H9 (cell line): ENCODE results near the gene TENM4. TPM values are rescaled to one million over a fixed set of nuclear protein-coding genes. Genes with fewer than 3 reads are reported as not detected.
A peak's percentile ranks its signal among the peaks of the same experiment; 100 is the strongest.

Experiments used
- DNase-seq: peaks from one replicate; pipeline ENCODE4 v3.0.0-alpha.2; 2017
- H2AFZ ChIP-seq: one replicate; pipeline ENCODE4 v1.6.1; 2013; ENCODE audit warnings: mild to moderate bottlenecking, low read length, control low read depth, moderate library complexity
- H2AK5ac ChIP-seq: 2 replicates; pipeline ENCODE4 v1.6.1; 2013; ENCODE audit warnings: low read length, control low read depth, mixed read lengths; ENCODE audit not compliant: insufficient read length
- H2BK120ac ChIP-seq: one replicate; pipeline ENCODE4 v1.6.1; 2013; ENCODE audit warnings: low read depth, mild to moderate bottlenecking, low read length, control low read depth, inconsistent platforms; ENCODE audit not compliant: poor library complexity, severe bottlenecking
- H2BK12ac ChIP-seq: 2 replicates; pipeline ENCODE4 v1.6.1; 2013; ENCODE audit warnings: low read length, control low read depth, mixed read lengths, low read depth; ENCODE audit not compliant: insufficient read length
- H2BK15ac ChIP-seq: 2 replicates; pipeline ENCODE4 v1.6.1; 2013; ENCODE audit warnings: low read depth, low read length, control low read depth
- H2BK20ac ChIP-seq: one replicate; pipeline ENCODE4 v1.6.1; 2013; ENCODE audit warnings: low read depth, mild to moderate bottlenecking, low read length, control low read depth, inconsistent platforms; ENCODE audit not compliant: poor library complexity, severe bottlenecking
- H2BK5ac ChIP-seq: 2 replicates; pipeline ENCODE4 v1.6.1; 2013; ENCODE audit warnings: low read length, control low read depth, mixed read lengths; ENCODE audit not compliant: insufficient read length
- H3K14ac ChIP-seq: 2 replicates; pipeline ENCODE4 v1.6.1; 2013; ENCODE audit warnings: low read length, control low read depth; ENCODE audit not compliant: insufficient read depth
- H3K18ac ChIP-seq: 2 replicates; pipeline ENCODE4 v1.6.1; 2013; ENCODE audit warnings: low read depth, mild to moderate bottlenecking, mixed read lengths, low read length, control low read depth; ENCODE audit not compliant: insufficient read length
- H3K23ac ChIP-seq: 2 replicates; pipeline ENCODE4 v1.6.1; 2013; ENCODE audit warnings: low read length, control low read depth, mixed read lengths, low read depth; ENCODE audit not compliant: insufficient read length
- H3K23me2 ChIP-seq: 2 replicates; pipeline ENCODE4 v1.6.1; 2013; ENCODE audit warnings: low read depth, mild to moderate bottlenecking, mixed read lengths, low read length, control low read depth; ENCODE audit not compliant: insufficient read length, poor library complexity, severe bottlenecking
- H3K27ac ChIP-seq: 2 replicates; pipeline ENCODE4 v1.5.1; 2013; ENCODE audit warnings: low read length, control low read depth, mixed read lengths, low read depth; ENCODE audit not compliant: insufficient read length
- H3K27me3 ChIP-seq: 2 replicates; pipeline ENCODE4 v1.6.1; 2013; ENCODE audit warnings: low read length, control low read depth, inconsistent platforms; ENCODE audit not compliant: insufficient read depth
- H3K4ac ChIP-seq: 2 replicates; pipeline ENCODE4 v1.6.1; 2013; ENCODE audit warnings: low read depth, mild to moderate bottlenecking, control low read depth, inconsistent platforms, low read length, moderate library complexity
- H3K4me1 ChIP-seq: 2 replicates; pipeline ENCODE4 v1.6.1; 2013; ENCODE audit warnings: low read length, control low read depth, inconsistent platforms; ENCODE audit not compliant: insufficient read depth
- H3K4me2 ChIP-seq: 2 replicates; pipeline ENCODE4 v1.6.1; 2013; ENCODE audit warnings: low read length, control low read depth, mixed read lengths; ENCODE audit not compliant: insufficient read length, insufficient read depth
- H3K56ac ChIP-seq: 2 replicates; pipeline ENCODE4 v1.6.1; 2013; ENCODE audit warnings: low read depth, mild to moderate bottlenecking, mixed read lengths, low read length, control low read depth; ENCODE audit not compliant: insufficient read length
- H3K79me1 ChIP-seq: 2 replicates; pipeline ENCODE4 v1.6.1; 2013; ENCODE audit warnings: low read depth, mild to moderate bottlenecking, moderate library complexity, low read length, control low read depth, inconsistent platforms; ENCODE audit not compliant: insufficient read depth, poor library complexity, severe bottlenecking
- H3K79me2 ChIP-seq: 2 replicates; pipeline ENCODE4 v1.6.1; 2013; ENCODE audit warnings: low read length, control low read depth, inconsistent platforms; ENCODE audit not compliant: insufficient read depth
- H3K9ac ChIP-seq: 2 replicates; pipeline ENCODE4 v1.6.1; 2013; ENCODE audit warnings: low read length, control low read depth, mixed read lengths; ENCODE audit not compliant: insufficient read length; ENCODE audit errors: extremely low read depth
- H3K9me3 ChIP-seq: one replicate; pipeline ENCODE4 v1.6.1; 2013; ENCODE audit warnings: low read depth, low read length, inconsistent platforms; ENCODE audit not compliant: control insufficient read depth
- H3T11ph ChIP-seq: one replicate; pipeline ENCODE4 v1.6.1; 2013; ENCODE audit warnings: mild to moderate bottlenecking, low read length, control low read depth, inconsistent platforms
- H4K20me1 ChIP-seq: one replicate; pipeline ENCODE4 v1.6.1; 2013; ENCODE audit not compliant: control insufficient read depth, insufficient read length, insufficient read depth
- H4K5ac ChIP-seq: 2 replicates; pipeline ENCODE4 v1.6.1; 2013; ENCODE audit warnings: low read depth, mild to moderate bottlenecking, mixed read lengths, low read length, control low read depth; ENCODE audit not compliant: insufficient read length
- H4K8ac ChIP-seq: replicated peaks from 2 replicates; pipeline ENCODE4 v1.6.1; 2013; ENCODE audit warnings: low read length, control low read depth, mixed read lengths, low read depth; ENCODE audit not compliant: insufficient read length
- H4K91ac ChIP-seq: 2 replicates; pipeline ENCODE4 v1.6.1; 2013; ENCODE audit warnings: low read depth, mild to moderate bottlenecking, moderate library complexity, mixed read lengths, low read length, control low read depth; ENCODE audit not compliant: insufficient read length
- H3K27ac Mint-ChIP-seq, 3 experiments: 2 replicates in 2 of 3; 3 replicates in 1 of 3; pipeline ENCODE4 v1.8.0; 2020 to 2021; ENCODE audit warnings: mixed read lengths in 3 of 3, mild to moderate bottlenecking in 1 of 3, moderate library complexity in 1 of 3
- H3K27me3 Mint-ChIP-seq: 2 replicates; pipeline ENCODE4 v1.8.0; 2021; ENCODE audit warnings: low read depth, mild to moderate bottlenecking, moderate library complexity, mixed read lengths
- H3K36me3 Mint-ChIP-seq, 3 experiments: 2 replicates in 2 of 3; 3 replicates in 1 of 3; pipeline ENCODE4 v1.8.0; 2020 to 2021; ENCODE audit warnings: low read depth in 3 of 3, mixed read lengths in 3 of 3; ENCODE audit not compliant: insufficient read depth in 1 of 3
- H3K4me1 Mint-ChIP-seq, 2 experiments: 2 replicates each; pipeline ENCODE4 v1.8.0; 2020; ENCODE audit warnings: mixed read lengths in 2 of 2
- H3K4me3 Mint-ChIP-seq, 2 experiments: 2 replicates in 1 of 2; 3 replicates in 1 of 2; pipeline ENCODE4 v1.8.0; 2020 to 2021; ENCODE audit warnings: mild to moderate bottlenecking in 2 of 2, mixed read lengths in 2 of 2, moderate library complexity in 1 of 2
- H3K9me3 Mint-ChIP-seq, 2 experiments: 2 replicates in 1 of 2; 3 replicates in 1 of 2; pipeline ENCODE4 v1.8.0; 2020; ENCODE audit warnings: mild to moderate bottlenecking in 2 of 2, mixed read lengths in 2 of 2, moderate library complexity in 1 of 2
- WGBS: extraction: QIAGEN DNeasy Blood & Tissue Kit; methylation state at CpG from one replicate; pipeline ENCODE4 v1.1.7; 2013; ENCODE audit warnings: missing lambda C conversion rate, low lambda C conversion rate, mixed read lengths; ENCODE audit not compliant: insufficient read length; ENCODE audit errors: extremely low coverage; 5-methylcytosine and 5-hydroxymethylcytosine counted together
- total RNA-seq: library from RNA; stranded (reverse); gene quantifications from 2 replicates; pipeline ENCODE4 v1.2.1, GENCODE V29; 2021
- TF ChIP-seq, protein P1 (sequence below): fragments of 200-600 bp; sonication (generic); conservative IDR thresholded peaks from 3 replicates; pipeline ENCODE4 v1.8.0; 2021; ENCODE audit warnings: antibody characterized with exemption, mild to moderate bottlenecking

Gene TENM4
- total RNA-seq, 1 experiment from 2014 or later, result 4.6 TPM

- no peak overlapping the region for H4K8ac ChIP-seq
- H2AFZ ChIP-seq, result no peak overlapping the region
- Mint-ChIP-seq H3K36me3 (no peaks in the 10 kb centered on the region), H3K9me3 (no peaks in the 10 kb centered on the region), H3K27ac (peak overlapping the region in 1 of 3 experiments; percentile 14; a peak in 1 of 7 replicates), H3K4me3 (no peak overlapping the region), H3K4me1 (peaks cover 6 to 18% of the 10 kb centered on the region in 2 experiments), H3K27me3 (no peaks in the 10 kb centered on the region; the same call in 1 of the 2 replicates)
- no peak overlapping the region for H3K4me2 ChIP-seq
- H3K79me1 ChIP-seq, result no peaks in the 10 kb centered on the region
- no peaks in the 10 kb centered on the region for H3K23me2 ChIP-seq
- no peak overlapping the region for H3T11ph ChIP-seq
- no peak overlapping the region for H2BK12ac ChIP-seq
- DNase-seq, result no peak
- no peak overlapping the region for H2BK15ac ChIP-seq
- no peak overlapping the region for H3K4ac ChIP-seq
- H3K27ac ChIP-seq, result no peak overlapping the region
- H4K5ac ChIP-seq, result no peak overlapping the region
- no peak overlapping the region for H3K9ac ChIP-seq
- no peak overlapping the region for H2BK5ac ChIP-seq
- H2BK120ac ChIP-seq, result no peak overlapping the region
- no CpG with 5 or more reads among the region's 5 CpGs for WGBS
- no peak overlapping the region for H2BK20ac ChIP-seq
- no peaks in the 10 kb centered on the region for H3K79me2 ChIP-seq
- TF ChIP-seq, protein P1, sequence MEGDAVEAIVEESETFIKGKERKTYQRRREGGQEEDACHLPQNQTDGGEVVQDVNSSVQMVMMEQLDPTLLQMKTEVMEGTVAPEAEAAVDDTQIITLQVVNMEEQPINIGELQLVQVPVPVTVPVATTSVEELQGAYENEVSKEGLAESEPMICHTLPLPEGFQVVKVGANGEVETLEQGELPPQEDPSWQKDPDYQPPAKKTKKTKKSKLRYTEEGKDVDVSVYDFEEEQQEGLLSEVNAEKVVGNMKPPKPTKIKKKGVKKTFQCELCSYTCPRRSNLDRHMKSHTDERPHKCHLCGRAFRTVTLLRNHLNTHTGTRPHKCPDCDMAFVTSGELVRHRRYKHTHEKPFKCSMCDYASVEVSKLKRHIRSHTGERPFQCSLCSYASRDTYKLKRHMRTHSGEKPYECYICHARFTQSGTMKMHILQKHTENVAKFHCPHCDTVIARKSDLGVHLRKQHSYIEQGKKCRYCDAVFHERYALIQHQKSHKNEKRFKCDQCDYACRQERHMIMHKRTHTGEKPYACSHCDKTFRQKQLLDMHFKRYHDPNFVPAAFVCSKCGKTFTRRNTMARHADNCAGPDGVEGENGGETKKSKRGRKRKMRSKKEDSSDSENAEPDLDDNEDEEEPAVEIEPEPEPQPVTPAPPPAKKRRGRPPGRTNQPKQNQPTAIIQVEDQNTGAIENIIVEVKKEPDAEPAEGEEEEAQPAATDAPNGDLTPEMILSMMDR, result no peak
- no peaks in the 10 kb centered on the region for H3K27me3 ChIP-seq
- H4K20me1 ChIP-seq, result no peaks in the 10 kb centered on the region
- no peaks in the 10 kb centered on the region for H3K9me3 ChIP-seq
- no peak overlapping the region for H3K14ac ChIP-seq
- H3K23ac ChIP-seq, result no peak overlapping the region
- no peak overlapping the region for H3K56ac ChIP-seq
- no peaks in the 10 kb centered on the region for H3K4me1 ChIP-seq
- no peak overlapping the region for H3K18ac ChIP-seq
- H4K91ac ChIP-seq, result no peak overlapping the region
- no peak overlapping the region for H2AK5ac ChIP-seq
These were observed 76.9 kb downstream of the TENM4 start for GRCh38 chr11:79363861-79364378.
